ENCODE data around the gene PACRG. TPM values are rescaled to one million over a fixed set of nuclear protein-coding genes. Genes with fewer than 3 reads are reported as not detected.

The PACRG gene
- total RNA-seq, 2 experiments from 2014 or later = 0.66 to 0.81 TPM

- intact Hi-C loops (cut with DNase I, micrococcal nuclease) = no loop called here
- no peak for DNase-seq
- ATAC-seq (ENCODE audit: poor library complexity) = no peak
- Histone ChIP-seq H3K4me1 (ENCODE audit: insufficient read depth, low read length) (no peaks in the 10 kb centered on the region), H3K9me3 (ENCODE audit: control insufficient read depth in 1 of 2, insufficient read depth in 1 of 2, low read length in 2 of 2) (no peaks in the 10 kb centered on the region), H3K27ac (ENCODE audit: low read depth in 1 of 2, low read length in 2 of 2) (no peak overlapping the region), H3K36me3 (ENCODE audit: insufficient read depth, low read length) (no peaks in the 10 kb centered on the region), H3K27me3 (ENCODE audit: control insufficient read depth in 1 of 2, insufficient read depth in 2 of 2, low read length in 2 of 2) (peaks cover 0 to 2% of the 10 kb centered on the region in 2 experiments), H3K4me3 (ENCODE audit: low read length) (no peak overlapping the region)
- POLR2A ChIA-PET = no interaction called here
- H3K4me1 Mint-ChIP-seq (ENCODE audit: low read depth) = no peaks in the 10 kb centered on the region
- H3K27ac Mint-ChIP-seq = no peak overlapping the region
- H3K27me3 Mint-ChIP-seq = peaks cover 9% of the 10 kb centered on the region
- H3K4me3 Mint-ChIP-seq = no peak overlapping the region
- CTCF ChIA-PET = no interaction called here
- H3K36me3 Mint-ChIP-seq (ENCODE audit: low read depth) = no peaks in the 10 kb centered on the region
- no peak for TF ChIP-seq CTCF (IDR thresholded peaks at IDR 0.05)
- H3K9me3 Mint-ChIP-seq = no peaks in the 10 kb centered on the region
Measured at GRCh38 chr6:163197839-163198238, 470.1 kb downstream of the PACRG start.

GRCh38 chr6:163198396-163198795 lies 470.6 kb downstream of the PACRG start:
- TF ChIP-seq CTCF (IDR thresholded peaks at IDR 0.05) = no peak
- no peaks in the 10 kb centered on the region for H3K4me1 Mint-ChIP-seq (ENCODE audit: low read depth)
- ATAC-seq (ENCODE audit: poor library complexity) = no peak
- Histone ChIP-seq H3K4me3 (ENCODE audit: low read length) (no peak overlapping the region), H3K9me3 (ENCODE audit: control insufficient read depth in 1 of 2, insufficient read depth in 1 of 2, low read length in 2 of 2) (no peaks in the 10 kb centered on the region), H3K27ac (ENCODE audit: low read depth in 1 of 2, low read length in 2 of 2) (no peak overlapping the region), H3K36me3 (ENCODE audit: insufficient read depth, low read length) (no peaks in the 10 kb centered on the region), H3K27me3 (ENCODE audit: control insufficient read depth in 1 of 2, insufficient read depth in 2 of 2, low read length in 2 of 2) (peaks cover 0 to 2% of the 10 kb centered on the region in 2 experiments), H3K4me1 (ENCODE audit: insufficient read depth, low read length) (no peaks in the 10 kb centered on the region)
- CTCF ChIA-PET = no interaction called here
- H3K27ac Mint-ChIP-seq = no peak overlapping the region
- DNase-seq = no peak
- intact Hi-C loops (cut with DNase I, micrococcal nuclease) = no loop called here
- POLR2A ChIA-PET = no interaction called here
- peaks cover 10% of the 10 kb centered on the region for H3K27me3 Mint-ChIP-seq
- no peaks in the 10 kb centered on the region for H3K9me3 Mint-ChIP-seq
- H3K4me3 Mint-ChIP-seq = no peak overlapping the region
- H3K36me3 Mint-ChIP-seq (ENCODE audit: low read depth) = no peaks in the 10 kb centered on the region

GRCh38 chr6:163199371-163199770 lies 471.6 kb downstream of the PACRG start:
- Histone ChIP-seq H3K36me3 (ENCODE audit: insufficient read depth, low read length) (no peaks in the 10 kb centered on the region), H3K9me3 (ENCODE audit: control insufficient read depth in 1 of 2, insufficient read depth in 1 of 2, low read length in 2 of 2) (no peaks in the 10 kb centered on the region), H3K27ac (ENCODE audit: low read depth in 1 of 2, low read length in 2 of 2) (no peak overlapping the region), H3K4me3 (ENCODE audit: low read length) (no peak overlapping the region), H3K27me3 (ENCODE audit: control insufficient read depth in 1 of 2, insufficient read depth in 2 of 2, low read length in 2 of 2) (peaks cover 0 to 2% of the 10 kb centered on the region in 2 experiments), H3K4me1 (ENCODE audit: insufficient read depth, low read length) (no peaks in the 10 kb centered on the region)
- TF ChIP-seq CTCF (IDR thresholded peaks at IDR 0.05) = no peak
- POLR2A ChIA-PET = no interaction called here
- Mint-ChIP-seq H3K4me1 (ENCODE audit: low read depth) (no peaks in the 10 kb centered on the region), H3K27me3 (peaks cover 10% of the 10 kb centered on the region), H3K36me3 (ENCODE audit: low read depth) (no peaks in the 10 kb centered on the region), H3K27ac (no peak overlapping the region), H3K4me3 (no peak overlapping the region), H3K9me3 (no peaks in the 10 kb centered on the region)
- intact Hi-C loops (cut with DNase I, micrococcal nuclease) = no loop called here
- ATAC-seq (ENCODE audit: poor library complexity) = no peak
- CTCF ChIA-PET = no interaction called here
- DNase-seq = no peak
